K562 (cell line): ENCODE data around the gene COL23A1.

Experiments
- BRF2 ChIP-seq: IDR thresholded peaks from 3 replicates; pipeline ENCODE4 v1.6.1; 2011; ENCODE audit warnings: borderline replicate concordance, mild to moderate bottlenecking; ENCODE audit not compliant: insufficient read length, insufficient read depth
- CTCF ChIP-seq, 3 experiments: IDR thresholded peaks in 2 of 3; conservative IDR thresholded peaks in 1 of 3; 2 replicates each; pipeline ENCODE4 v1.5.1; 2011 to 2012; ENCODE audit warnings: low read length in 3 of 3, mild to moderate bottlenecking in 3 of 3, control low read depth in 2 of 3, improper control_type of control experiment in 1 of 3, inconsistent platforms in 1 of 3, low read depth in 1 of 3, mixed read lengths in 1 of 3, moderate library complexity in 1 of 3; ENCODE audit not compliant: insufficient read depth in 2 of 3
- GTF2F1 ChIP-seq: IDR thresholded peaks from 2 replicates; pipeline ENCODE4 v1.6.1; 2011; ENCODE audit warnings: low read depth, low read length, improper control_type of control experiment
- ZBTB40 ChIP-seq, 2 experiments: fragments of 450-650 bp in 1 of 2; sonication (generic) in 1 of 2; formaldehyde crosslinking in 1 of 2; IDR thresholded peaks; 2 replicates each; pipeline versions ENCODE4 v1.7.1 to v1.9.0; 2016 to 2022; ENCODE audit warnings: inconsistent platforms in 1 of 2, mild to moderate bottlenecking in 1 of 2, missing genetic modification reagents in 1 of 2
- ZBTB43 ChIP-seq: sonication (generic); formaldehyde crosslinking; IDR thresholded peaks from 2 replicates; pipeline ENCODE4 v1.8.0; 2023; ENCODE audit warnings: mild to moderate bottlenecking, missing genetic modification reagents
- TF ChIP-seq, protein P1 (sequence below): sonication (generic); formaldehyde crosslinking; IDR thresholded peaks from 2 replicates; pipeline ENCODE4 v1.9.0; 2022; ENCODE audit warnings: mild to moderate bottlenecking, missing genetic modification reagents

DNA sequence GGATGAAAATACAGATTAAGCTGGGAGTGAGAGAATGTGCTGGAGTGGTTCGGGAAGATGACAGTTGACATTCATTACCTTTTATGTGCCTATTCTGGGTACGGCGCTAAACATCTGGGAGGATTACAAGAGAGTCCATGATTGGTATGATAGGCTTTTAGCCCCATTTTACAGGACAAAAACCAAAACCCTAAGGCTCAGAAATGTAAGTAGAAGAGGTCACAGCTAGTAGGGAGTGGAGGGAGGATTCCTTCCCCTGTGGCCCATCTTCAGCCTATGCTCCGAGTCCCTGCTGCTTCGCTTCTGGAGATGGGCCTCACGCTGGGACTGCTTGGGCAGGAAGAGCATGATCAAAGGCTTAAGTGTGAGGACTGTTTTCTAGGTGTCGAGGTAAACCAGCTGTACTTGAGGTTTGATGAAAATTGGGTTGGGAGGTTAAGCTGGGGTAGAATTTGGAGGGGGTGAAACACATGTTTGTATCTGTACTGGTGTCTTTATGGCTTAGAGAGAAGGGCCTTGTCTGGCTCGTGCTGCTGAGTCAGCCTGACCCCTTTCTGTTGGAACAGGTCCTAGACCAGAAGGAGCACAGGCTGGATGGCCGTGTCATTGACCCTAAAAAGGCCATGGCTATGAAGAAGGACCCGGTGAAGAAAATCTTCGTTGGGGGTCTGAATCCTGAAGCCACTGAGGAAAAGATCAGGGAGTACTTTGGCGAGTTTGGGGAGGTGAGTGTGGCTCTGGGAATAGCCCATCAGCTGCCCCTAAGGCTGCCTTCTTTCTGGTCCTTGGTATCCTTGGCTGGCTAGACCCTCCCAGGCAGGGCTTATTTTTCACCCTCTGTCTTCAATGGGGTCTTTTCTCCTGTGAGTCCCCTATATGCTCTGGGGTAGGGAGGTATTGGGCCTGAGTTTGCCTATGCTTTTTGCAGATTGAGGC is 383.8 kb downstream of the COL23A1 start:
- TF ChIP-seq, protein P1, sequence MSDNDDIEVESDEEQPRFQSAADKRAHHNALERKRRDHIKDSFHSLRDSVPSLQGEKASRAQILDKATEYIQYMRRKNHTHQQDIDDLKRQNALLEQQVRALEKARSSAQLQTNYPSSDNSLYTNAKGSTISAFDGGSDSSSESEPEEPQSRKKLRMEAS = no peak
- TF ChIP-seq ZBTB40 (IDR thresholded peaks at IDR 0.05) (no peak), ZBTB40 (CRISPR knock-in tag; IDR thresholded peaks at IDR 0.05) (no peak), BRF2 (no peak), ZBTB43 (CRISPR knock-in tag) (no peak), CTCF (IDR thresholded peaks at IDR 0.05 in 2 of 3, conservative IDR thresholded peaks at IDR 0.05 in 1 of 3; ENCODE audit: insufficient read depth in 2 of 3, low read depth in 1 of 3, low read length in 3 of 3) (no peak), GTF2F1 (no peak)
